GM12801 (cell line): ENCODE results near the gene PCDHGC3.

Experiments used
- TF ChIP-seq, protein P1 (sequence below): IDR thresholded peaks from one replicate; pipeline ENCODE4 v1.5.1; 2011; ENCODE audit warnings: control low read depth; ENCODE audit not compliant: insufficient read length; ENCODE audit errors: extremely low read depth

The PCDHGC3 gene

DNA sequence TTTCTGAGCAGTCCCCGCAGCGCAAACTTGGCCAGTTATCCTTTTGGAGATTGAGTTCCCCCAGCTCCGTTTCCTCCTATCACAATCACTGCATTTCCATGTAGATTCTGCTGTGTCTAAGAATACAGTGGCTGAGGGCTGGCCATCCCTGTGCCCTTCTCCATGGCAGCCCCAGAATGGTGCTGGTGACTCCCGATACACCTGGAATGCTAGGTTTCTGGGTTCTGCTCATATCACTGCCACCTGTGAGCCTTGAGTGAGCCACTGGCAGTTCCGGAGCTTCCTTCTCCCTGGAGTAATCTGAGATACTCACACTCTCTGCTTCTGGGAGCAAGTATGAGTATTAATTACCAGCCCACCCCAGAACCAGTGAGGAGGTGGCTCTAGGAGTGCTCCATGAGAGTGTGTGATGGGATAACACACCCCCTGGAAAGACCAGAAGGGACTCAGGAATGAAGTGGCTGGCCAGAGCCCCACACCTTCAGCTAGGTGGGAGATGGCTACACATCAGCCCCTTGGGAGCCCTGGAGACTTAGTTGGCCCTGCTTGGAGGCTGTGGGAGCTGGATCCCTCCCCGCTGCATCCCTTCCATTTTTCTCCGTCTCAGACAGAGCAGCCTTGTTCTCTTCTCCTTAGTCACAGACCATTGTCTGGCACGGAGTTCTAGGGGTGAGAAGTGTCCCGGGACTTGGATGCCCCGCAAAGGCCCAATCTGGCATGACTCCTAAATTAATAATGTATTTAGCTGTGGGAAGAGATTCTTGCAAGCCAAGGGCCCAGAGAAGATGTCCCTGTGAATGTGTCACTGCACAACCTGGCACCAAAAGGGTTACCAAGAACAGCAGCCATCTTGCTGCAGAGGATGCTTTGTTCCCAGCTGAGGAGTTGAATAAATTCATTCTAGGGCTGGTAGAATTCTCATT is 18.0 kb downstream of the PCDHGC3 start:
- TF ChIP-seq, protein P1, sequence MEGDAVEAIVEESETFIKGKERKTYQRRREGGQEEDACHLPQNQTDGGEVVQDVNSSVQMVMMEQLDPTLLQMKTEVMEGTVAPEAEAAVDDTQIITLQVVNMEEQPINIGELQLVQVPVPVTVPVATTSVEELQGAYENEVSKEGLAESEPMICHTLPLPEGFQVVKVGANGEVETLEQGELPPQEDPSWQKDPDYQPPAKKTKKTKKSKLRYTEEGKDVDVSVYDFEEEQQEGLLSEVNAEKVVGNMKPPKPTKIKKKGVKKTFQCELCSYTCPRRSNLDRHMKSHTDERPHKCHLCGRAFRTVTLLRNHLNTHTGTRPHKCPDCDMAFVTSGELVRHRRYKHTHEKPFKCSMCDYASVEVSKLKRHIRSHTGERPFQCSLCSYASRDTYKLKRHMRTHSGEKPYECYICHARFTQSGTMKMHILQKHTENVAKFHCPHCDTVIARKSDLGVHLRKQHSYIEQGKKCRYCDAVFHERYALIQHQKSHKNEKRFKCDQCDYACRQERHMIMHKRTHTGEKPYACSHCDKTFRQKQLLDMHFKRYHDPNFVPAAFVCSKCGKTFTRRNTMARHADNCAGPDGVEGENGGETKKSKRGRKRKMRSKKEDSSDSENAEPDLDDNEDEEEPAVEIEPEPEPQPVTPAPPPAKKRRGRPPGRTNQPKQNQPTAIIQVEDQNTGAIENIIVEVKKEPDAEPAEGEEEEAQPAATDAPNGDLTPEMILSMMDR: no peak

DNA sequence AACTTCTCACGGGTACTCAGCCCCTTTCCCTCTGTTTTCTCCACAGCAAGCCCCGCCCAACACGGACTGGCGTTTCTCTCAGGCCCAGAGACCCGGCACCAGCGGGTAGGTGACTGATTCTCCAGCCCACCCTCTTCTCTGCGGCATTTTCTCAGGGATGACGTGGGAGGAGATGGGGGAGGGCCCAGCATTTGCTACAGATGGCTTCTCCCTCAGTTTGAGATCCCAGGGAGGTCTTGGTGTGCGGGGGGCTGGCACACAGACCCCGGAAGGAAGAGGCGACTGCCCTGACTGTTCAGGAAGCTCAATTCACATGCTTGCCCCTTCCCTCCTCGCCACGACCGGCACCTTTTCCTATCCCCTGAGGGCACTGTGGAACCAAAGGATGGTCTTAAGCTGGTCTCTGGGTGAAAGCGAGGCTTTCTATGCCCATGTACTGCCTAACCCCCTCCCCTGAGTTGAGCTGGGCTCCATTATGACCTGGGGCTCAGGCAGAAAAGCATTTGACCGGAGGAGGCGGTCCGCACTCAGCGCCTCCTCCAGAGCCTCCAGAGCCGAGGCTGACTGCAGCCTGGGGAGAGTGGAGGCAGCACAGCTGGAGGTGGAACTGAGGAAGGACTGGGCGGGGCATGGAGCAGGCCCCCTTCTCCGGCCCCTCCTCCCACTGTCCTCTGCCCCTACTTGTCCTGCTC is 19.1 kb downstream of the PCDHGC3 start:
- TF ChIP-seq, protein P1: no peak

- TF ChIP-seq, protein P1: no peak
These were observed 19.7 kb downstream of the PCDHGC3 start for GRCh38 chr5:141495453-141495811.

- TF ChIP-seq, protein P1: no peak
These were observed 20.3 kb downstream of the PCDHGC3 start for GRCh38 chr5:141496038-141496437.

DNA sequence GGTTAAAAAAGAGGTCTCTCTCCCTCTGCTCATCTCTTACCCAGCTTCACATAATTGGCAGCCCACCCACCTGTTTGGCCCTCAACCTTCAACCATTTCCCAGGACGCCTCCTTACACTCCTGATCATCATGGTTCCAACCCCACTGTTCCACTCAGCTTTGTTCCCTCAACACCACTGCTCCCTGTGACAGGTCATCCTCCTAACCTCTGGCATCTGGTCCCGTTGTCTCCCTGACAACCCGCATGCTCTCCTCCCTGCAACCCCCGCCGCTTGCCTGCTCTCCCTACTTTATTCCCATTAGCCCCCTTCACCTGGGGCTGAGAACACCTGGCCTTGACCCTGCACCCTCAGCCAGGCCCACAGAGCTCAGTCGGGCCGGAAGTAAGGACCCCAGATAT is 26.0 kb downstream of the PCDHGC3 start:
- TF ChIP-seq, protein P1: no peak

DNA sequence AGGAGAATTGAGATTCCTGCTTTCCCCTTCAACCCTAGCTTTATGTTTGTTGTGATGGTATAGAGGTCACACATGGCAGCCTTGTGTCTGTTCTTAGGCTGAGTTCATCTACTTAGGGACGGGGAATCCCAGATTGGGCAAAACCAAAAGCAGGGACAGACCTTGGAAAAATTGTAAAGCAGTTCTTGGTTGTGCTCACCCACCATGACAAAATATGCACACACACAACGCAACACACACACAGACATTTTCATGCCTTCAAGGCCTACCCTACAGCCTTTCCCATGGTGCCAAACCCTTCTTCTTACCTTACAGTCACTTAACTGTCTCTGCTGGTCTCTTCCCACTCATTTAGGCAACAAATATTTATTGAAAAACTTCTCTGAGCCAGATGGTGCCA is 27.9 kb downstream of the PCDHGC3 start:
- TF ChIP-seq, protein P1: no peak

DNA sequence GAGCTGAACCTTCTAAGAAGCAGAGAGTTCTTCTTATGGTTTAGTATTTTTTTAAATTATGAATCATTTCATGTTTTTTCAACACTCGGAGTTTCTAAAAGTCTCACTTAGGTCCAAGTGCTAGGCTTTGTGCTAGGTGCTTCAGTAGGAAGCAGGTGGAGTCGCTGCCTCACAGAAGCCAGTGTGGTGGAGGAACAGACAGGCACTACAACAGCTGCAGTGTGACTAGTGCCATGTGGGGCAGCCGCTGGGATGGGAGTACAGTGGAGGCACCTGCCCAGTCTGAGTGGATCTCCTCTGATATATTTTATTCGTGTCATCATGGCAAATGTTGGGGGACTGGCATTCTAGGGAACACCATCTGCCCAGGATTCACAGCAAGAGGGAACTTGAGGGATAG is 28.4 kb downstream of the PCDHGC3 start:
- TF ChIP-seq, protein P1: no peak
